Lung (tissue), 12 donors: ENCODE results near the gene RGL1. TPM values are rescaled to one million over a fixed set of nuclear protein-coding genes. Genes with fewer than 3 reads are reported as not detected.

Source experiments
- ATAC-seq: fragments of 200-7000 bp; cut with Tn5 transposase; one replicate; pipeline ENCODE4 v1.9.1; 2020; ENCODE audit warnings: moderate number of reproducible peaks; ENCODE audit not compliant: insufficient read depth, low FRiP score
- DNase-seq, 3 donors: peaks; one replicate each; pipeline ENCODE4 v3.0.0-alpha.2; 2013 to 2017
- H3K27ac ChIP-seq, 2 donors: one replicate each; pipeline ENCODE4 v1.5.1; 2013; ENCODE audit warnings: mild to moderate bottlenecking in 2 of 2, moderate library complexity in 2 of 2, control low read depth in 1 of 2, inconsistent platforms in 1 of 2, low read depth in 1 of 2, low read length in 1 of 2
- H3K27me3 ChIP-seq, 3 donors: one replicate each; pipeline ENCODE4 v1.5.1; 2013; ENCODE audit warnings: low read length in 2 of 3; ENCODE audit not compliant: control insufficient read depth in 3 of 3, insufficient read depth in 3 of 3
- H3K36me3 ChIP-seq, 4 donors: one replicate each; pipeline ENCODE4 v1.5.1; 2013; ENCODE audit warnings: low read length in 4 of 4, mild to moderate bottlenecking in 1 of 4, moderate library complexity in 1 of 4; ENCODE audit not compliant: control insufficient read depth in 4 of 4, insufficient read depth in 4 of 4
- H3K4me1 ChIP-seq, 5 donors: one replicate each; pipeline ENCODE4 v1.5.1; 2013; ENCODE audit warnings: low read length in 5 of 5, mild to moderate bottlenecking in 2 of 5, moderate library complexity in 1 of 5; ENCODE audit not compliant: control insufficient read depth in 5 of 5, insufficient read depth in 5 of 5
- H3K4me3 ChIP-seq: one replicate; pipeline ENCODE4 v1.5.1; 2013; ENCODE audit warnings: mild to moderate bottlenecking, control low read depth, moderate library complexity
- H3K9ac ChIP-seq, 2 donors: one replicate each; pipeline ENCODE4 v1.5.1; 2013; ENCODE audit warnings: low read length in 2 of 2, control low read depth in 1 of 2; ENCODE audit not compliant: insufficient read depth in 1 of 2
- H3K9me3 ChIP-seq, 4 donors: one replicate each; pipeline ENCODE4 v1.5.1; 2013; ENCODE audit warnings: low read length in 3 of 4, mild to moderate bottlenecking in 1 of 4, moderate library complexity in 1 of 4; ENCODE audit not compliant: control insufficient read depth in 4 of 4, insufficient read depth in 3 of 4
- CTCF ChIP-seq: IDR thresholded peaks from 2 replicates; pipeline ENCODE4 v1.5.1; 2012; ENCODE audit warnings: mild to moderate bottlenecking; ENCODE audit errors: control extremely low read depth, extremely low read depth
- WGBS, 2 donors: extraction: QIAGEN DNeasy Blood & Tissue Kit; methylation state at CpG; one replicate each; pipeline ENCODE4 v1.1.7; 2013; 5-methylcytosine and 5-hydroxymethylcytosine counted together
- polyA plus RNA-seq, 2 donors: library from polyadenylated mRNA; stranded (reverse); fragments of 200-250 nt; gene quantifications; one replicate each; pipeline ENCODE4 v1.2.1, GENCODE V29; 2013
- total RNA-seq, 2 donors: library from RNA; depleted of rRNA in 1 of 2; stranded (reverse); fragments of >200 nt in 1 of 2; gene quantifications; one replicate each; pipeline ENCODE4 v1.2.1, GENCODE V29; 2014 to 2021
- donor health status: control.
- donor health status: control.
- donor health status: Bipolar disorder and iron deficiency.
- donor health status: healthy.
- donor health status: DM: yes; HTN: yes; CAD: no.

RGL1 gene
- total and polyA plus RNA-seq, 4 donors = 9.6 to 49.4 (median 35.2) TPM

DNA sequence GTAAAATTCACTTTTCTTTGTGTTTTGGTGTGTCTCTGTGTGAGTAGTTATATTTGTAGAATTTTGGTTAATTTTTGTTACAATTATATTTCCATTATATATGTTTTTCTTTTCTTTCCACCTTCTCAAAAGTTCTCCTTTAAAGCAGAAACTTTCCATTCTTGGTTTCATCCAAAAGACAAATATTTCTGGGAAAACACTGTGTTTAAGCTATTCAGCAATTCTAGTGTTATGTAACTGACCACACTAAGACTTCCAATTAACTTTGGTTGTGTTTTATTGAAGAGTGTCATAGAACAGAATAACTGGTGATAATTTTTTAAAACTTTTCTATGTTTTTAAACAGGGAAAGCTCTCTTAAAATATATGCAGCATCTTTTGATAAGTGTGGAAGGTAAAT lies 13.6 kb upstream of the RGL1 start:
- Histone ChIP-seq H3K9me3 (peaks cover 0 to 2% (median 0%) of the 10 kb centered on the region in 4 donors), H3K27ac (no peak overlapping the region), H3K27me3 (no peaks in the 10 kb centered on the region), H3K36me3 (no peaks in the 10 kb centered on the region), H3K9ac (no peak overlapping the region), H3K4me1 (peaks cover 0 to 12% (median 3%) of the 10 kb centered on the region in 5 donors), H3K4me3 (no peak overlapping the region)
- TF ChIP-seq CTCF = no peak
- no peak for DNase-seq
- no peak for ATAC-seq

- Histone ChIP-seq H3K4me3 (no peak overlapping the region), H3K9me3 (peaks cover 0 to 2% (median 0%) of the 10 kb centered on the region in 4 donors), H3K36me3 (no peaks in the 10 kb centered on the region), H3K9ac (no peak overlapping the region), H3K4me1 (peaks cover 0 to 12% (median 3%) of the 10 kb centered on the region in 5 donors), H3K27me3 (no peaks in the 10 kb centered on the region), H3K27ac (no peak overlapping the region)
- DNase-seq (no peak), ATAC-seq (no peak)
- TF ChIP-seq CTCF = no peak
- 49 to 81% methylated on average over 2 of the region's 2 CpGs for WGBS, 2 donors
Measured at GRCh38 chr1:183792300-183792699, 12.6 kb upstream of the RGL1 start.

DNA sequence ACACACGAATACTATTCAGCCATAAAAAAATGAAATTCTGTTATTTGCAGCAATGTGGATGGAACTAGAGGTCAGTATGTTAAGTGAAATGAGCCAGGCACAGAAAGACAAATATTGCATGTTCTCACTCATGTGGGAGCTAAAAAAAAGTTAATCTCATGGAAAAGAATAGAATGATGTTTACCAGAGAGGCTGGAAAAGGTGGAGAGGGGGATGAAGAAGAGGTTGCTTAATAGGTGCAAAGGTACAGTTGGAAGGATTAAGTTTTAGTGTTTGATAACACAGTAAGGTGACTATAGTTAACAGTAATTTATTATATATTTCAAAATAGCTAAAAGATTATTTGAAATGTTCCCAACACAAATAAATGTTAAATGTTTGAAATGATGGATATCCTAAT lies 10.8 kb upstream of the RGL1 start:
- TF ChIP-seq CTCF = no peak
- H3K9me3 ChIP-seq = peaks cover 0 to 2% (median 0%) of the 10 kb centered on the region in 4 donors
- no peak overlapping the region for H3K27ac ChIP-seq
- ATAC-seq = no peak
- no peak for DNase-seq
- H3K4me3 ChIP-seq = no peak overlapping the region
- no peaks in the 10 kb centered on the region for H3K36me3 ChIP-seq
- WGBS, 2 donors = 70 to 85% methylated on average over 1 of the region's 1 CpG
- H3K27me3 ChIP-seq = no peaks in the 10 kb centered on the region
- peaks cover 0 to 12% (median 3%) of the 10 kb centered on the region in 5 donors for H3K4me1 ChIP-seq
- H3K9ac ChIP-seq = no peak overlapping the region

- peaks cover 0 to 9% (median 2%) of the 10 kb centered on the region in 5 donors for H3K4me1 ChIP-seq
- no peak overlapping the region for H3K27ac ChIP-seq
- H3K27me3 ChIP-seq = no peaks in the 10 kb centered on the region
- H3K9ac ChIP-seq = no peak overlapping the region
- H3K9me3 ChIP-seq = peaks cover 0 to 4% (median 0%) of the 10 kb centered on the region in 4 donors
- H3K4me3 ChIP-seq = no peak overlapping the region
- DNase-seq = peak in 1 of 3 donors; percentile 30
- H3K36me3 ChIP-seq = no peaks in the 10 kb centered on the region
- 82 to 85% methylated on average over 1 of the region's 1 CpG for WGBS, 2 donors
- no peak for ATAC-seq
- no peak for TF ChIP-seq CTCF
Measured at GRCh38 chr1:183800449-183800848, 4.5 kb upstream of the RGL1 start.
